HEK293 (cell line): ENCODE measurements around the gene VPS9D1.

Experiments used
- BCL11A ChIP-seq: fragments of 450-650 bp; formaldehyde crosslinking; IDR thresholded peaks from 2 replicates; pipeline ENCODE4 v1.5.1; 2016; ENCODE audit warnings: low read depth, missing biosample characterization, missing genetic modification characterization
- EGR2 ChIP-seq: fragments of 450-650 bp; formaldehyde crosslinking; IDR thresholded peaks from 2 replicates; pipeline ENCODE4 v1.5.1; 2016; ENCODE audit warnings: low read depth, missing biosample characterization, missing genetic modification characterization
- GLIS2 ChIP-seq: fragments of 450-650 bp; formaldehyde crosslinking; IDR thresholded peaks from 2 replicates; pipeline ENCODE4 v1.5.1; 2016; ENCODE audit warnings: missing biosample characterization, missing genetic modification characterization
- HIC1 ChIP-seq: fragments of 450-650 bp; formaldehyde crosslinking; IDR thresholded peaks from 2 replicates; pipeline ENCODE4 v1.5.1; 2016; ENCODE audit warnings: missing biosample characterization, missing genetic modification characterization
- KLF1 ChIP-seq: fragments of 450-650 bp; formaldehyde crosslinking; IDR thresholded peaks from 2 replicates; pipeline ENCODE4 v1.5.1; 2016; ENCODE audit warnings: missing biosample characterization, missing genetic modification characterization
- MYNN ChIP-seq: fragments of 450-650 bp; formaldehyde crosslinking; IDR thresholded peaks from 2 replicates; pipeline ENCODE4 v1.5.1; 2016; ENCODE audit warnings: missing biosample characterization, missing genetic modification characterization, borderline replicate concordance
- PRDM1 ChIP-seq: fragments of 450-650 bp; formaldehyde crosslinking; IDR thresholded peaks from 2 replicates; pipeline ENCODE4; 2016; ENCODE audit warnings: missing biosample characterization, missing genetic modification characterization
- SP7 ChIP-seq: fragments of 450-650 bp; formaldehyde crosslinking; IDR thresholded peaks from 2 replicates; pipeline ENCODE4 v1.5.1; 2016; ENCODE audit warnings: missing biosample characterization, missing genetic modification characterization
- ZBTB1 ChIP-seq: fragments of 450-650 bp; formaldehyde crosslinking; IDR thresholded peaks from 2 replicates; pipeline ENCODE4 v1.5.1; 2016; ENCODE audit warnings: missing biosample characterization, missing genetic modification characterization
- ZBTB20 ChIP-seq: fragments of 450-650 bp; formaldehyde crosslinking; IDR thresholded peaks from 2 replicates; pipeline ENCODE4 v1.5.1; 2016; ENCODE audit warnings: missing biosample characterization, missing genetic modification characterization
- ZBTB21 ChIP-seq: fragments of 450-650 bp; formaldehyde crosslinking; IDR thresholded peaks from 2 replicates; pipeline ENCODE4 v1.5.1; 2017; ENCODE audit warnings: missing biosample characterization, missing genetic modification characterization
- ZBTB26 ChIP-seq: fragments of 450-650 bp; formaldehyde crosslinking; optimal IDR thresholded peaks from 2 replicates; pipeline ENCODE3; 2016; ENCODE audit warnings: missing biosample characterization, mild to moderate bottlenecking, missing genetic modification characterization
- ZBTB8A ChIP-seq: fragments of 450-650 bp; formaldehyde crosslinking; IDR thresholded peaks from 2 replicates; pipeline ENCODE4 v1.5.1; 2016; ENCODE audit warnings: missing biosample characterization, missing genetic modification characterization
- ZFP69B ChIP-seq: fragments of 450-650 bp; formaldehyde crosslinking; IDR thresholded peaks from 2 replicates; pipeline ENCODE4 v1.5.1; 2016; ENCODE audit warnings: missing biosample characterization, missing genetic modification characterization
- ZIC2 ChIP-seq: fragments of 450-650 bp; formaldehyde crosslinking; IDR thresholded peaks from 2 replicates; pipeline ENCODE4 v1.5.1; 2016; ENCODE audit warnings: missing biosample characterization, missing genetic modification characterization
- ZNF146 ChIP-seq: fragments of 450-650 bp; formaldehyde crosslinking; IDR thresholded peaks from 2 replicates; pipeline ENCODE4 v1.5.1; 2016; ENCODE audit warnings: missing biosample characterization, missing genetic modification characterization
- ZNF175 ChIP-seq: fragments of 450-650 bp; formaldehyde crosslinking; IDR thresholded peaks from 2 replicates; pipeline ENCODE4 v1.5.1; 2016; ENCODE audit warnings: missing biosample characterization, missing genetic modification characterization
- ZNF19 ChIP-seq: fragments of 450-650 bp; formaldehyde crosslinking; IDR thresholded peaks from 2 replicates; pipeline ENCODE4; 2016; ENCODE audit warnings: missing biosample characterization, missing genetic modification characterization, low read depth
- ZNF221 ChIP-seq: fragments of 450-650 bp; formaldehyde crosslinking; IDR thresholded peaks from 2 replicates; pipeline ENCODE4 v1.5.1; 2017; ENCODE audit warnings: missing biosample characterization, missing genetic modification characterization, borderline replicate concordance
- ZNF23 ChIP-seq: fragments of 450-650 bp; formaldehyde crosslinking; IDR thresholded peaks from 2 replicates; pipeline ENCODE4 v1.5.1; 2016; ENCODE audit warnings: missing biosample characterization, missing genetic modification characterization, borderline replicate concordance
- ZNF248 ChIP-seq: fragments of 450-650 bp; formaldehyde crosslinking; IDR thresholded peaks from 2 replicates; pipeline ENCODE4 v1.5.1; 2017; ENCODE audit warnings: missing biosample characterization, missing genetic modification characterization
- ZNF501 ChIP-seq: fragments of 450-650 bp; formaldehyde crosslinking; IDR thresholded peaks from 2 replicates; pipeline ENCODE4 v1.5.1; 2016; ENCODE audit warnings: missing biosample characterization, missing genetic modification characterization
- ZNF747 ChIP-seq: fragments of 450-650 bp; formaldehyde crosslinking; IDR thresholded peaks from 2 replicates; pipeline ENCODE4 v1.5.1; 2016; ENCODE audit warnings: missing biosample characterization, missing genetic modification characterization
- ZNF830 ChIP-seq: fragments of 450-650 bp; IDR thresholded peaks from 2 replicates; pipeline ENCODE4 v1.5.0; 2018; ENCODE audit warnings: missing biosample characterization, missing genetic modification characterization, low read depth, mild to moderate bottlenecking, moderate library complexity
- ZNF837 ChIP-seq: fragments of 450-650 bp; formaldehyde crosslinking; IDR thresholded peaks from 2 replicates; pipeline ENCODE4 v1.5.1; 2016; ENCODE audit warnings: missing biosample characterization, missing genetic modification characterization
- ZSCAN30 ChIP-seq: fragments of 450-650 bp; IDR thresholded peaks from 2 replicates; pipeline ENCODE4 v1.5.1; 2018; ENCODE audit warnings: missing biosample characterization, mild to moderate bottlenecking, missing genetic modification characterization, moderate library complexity
- TF ChIP-seq, protein P1 (sequence below): fragments of 450-650 bp; formaldehyde crosslinking; IDR thresholded peaks from 2 replicates; pipeline ENCODE4 v1.5.1; 2016; ENCODE audit warnings: missing biosample characterization, missing genetic modification characterization
- TF ChIP-seq, protein P2 (sequence below): fragments of 450-650 bp; IDR thresholded peaks from 2 replicates; pipeline ENCODE4 v1.5.1; 2018; ENCODE audit warnings: missing biosample characterization, mild to moderate bottlenecking, missing genetic modification characterization
- TF ChIP-seq, protein P3 (sequence below): fragments of 450-650 bp; formaldehyde crosslinking; IDR thresholded peaks from 2 replicates; pipeline ENCODE4 v1.5.1; 2016; ENCODE audit warnings: missing biosample characterization, missing genetic modification characterization

VPS9D1 gene

GRCh38 chr16:89700649-89701424 lies 19.9 kb downstream of the VPS9D1 start (continued):
- TF ChIP-seq, protein P1, sequence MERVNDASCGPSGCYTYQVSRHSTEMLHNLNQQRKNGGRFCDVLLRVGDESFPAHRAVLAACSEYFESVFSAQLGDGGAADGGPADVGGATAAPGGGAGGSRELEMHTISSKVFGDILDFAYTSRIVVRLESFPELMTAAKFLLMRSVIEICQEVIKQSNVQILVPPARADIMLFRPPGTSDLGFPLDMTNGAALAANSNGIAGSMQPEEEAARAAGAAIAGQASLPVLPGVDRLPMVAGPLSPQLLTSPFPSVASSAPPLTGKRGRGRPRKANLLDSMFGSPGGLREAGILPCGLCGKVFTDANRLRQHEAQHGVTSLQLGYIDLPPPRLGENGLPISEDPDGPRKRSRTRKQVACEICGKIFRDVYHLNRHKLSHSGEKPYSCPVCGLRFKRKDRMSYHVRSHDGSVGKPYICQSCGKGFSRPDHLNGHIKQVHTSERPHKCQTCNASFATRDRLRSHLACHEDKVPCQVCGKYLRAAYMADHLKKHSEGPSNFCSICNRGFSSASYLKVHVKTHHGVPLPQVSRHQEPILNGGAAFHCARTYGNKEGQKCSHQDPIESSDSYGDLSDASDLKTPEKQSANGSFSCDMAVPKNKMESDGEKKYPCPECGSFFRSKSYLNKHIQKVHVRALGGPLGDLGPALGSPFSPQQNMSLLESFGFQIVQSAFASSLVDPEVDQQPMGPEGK (tag by site-specific recombination): peak; percentile 75
- TF ChIP-seq EGR2 (tag by site-specific recombination): peak; percentile 3; the same call in 1 of the 2 replicates
- TF ChIP-seq ZNF837 (tag by site-specific recombination): peak; percentile 6; the same call in 1 of the 2 replicates
- TF ChIP-seq ZNF747 (tag by site-specific recombination): 0 out of 2 replicates have a peak, but pooled peaks have one; percentile 12
- TF ChIP-seq, protein P2, sequence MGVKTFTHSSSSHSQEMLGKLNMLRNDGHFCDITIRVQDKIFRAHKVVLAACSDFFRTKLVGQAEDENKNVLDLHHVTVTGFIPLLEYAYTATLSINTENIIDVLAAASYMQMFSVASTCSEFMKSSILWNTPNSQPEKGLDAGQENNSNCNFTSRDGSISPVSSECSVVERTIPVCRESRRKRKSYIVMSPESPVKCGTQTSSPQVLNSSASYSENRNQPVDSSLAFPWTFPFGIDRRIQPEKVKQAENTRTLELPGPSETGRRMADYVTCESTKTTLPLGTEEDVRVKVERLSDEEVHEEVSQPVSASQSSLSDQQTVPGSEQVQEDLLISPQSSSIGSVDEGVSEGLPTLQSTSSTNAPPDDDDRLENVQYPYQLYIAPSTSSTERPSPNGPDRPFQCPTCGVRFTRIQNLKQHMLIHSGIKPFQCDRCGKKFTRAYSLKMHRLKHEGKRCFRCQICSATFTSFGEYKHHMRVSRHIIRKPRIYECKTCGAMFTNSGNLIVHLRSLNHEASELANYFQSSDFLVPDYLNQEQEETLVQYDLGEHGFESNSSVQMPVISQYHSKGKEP (tag by site-specific recombination): 0 out of 2 replicates have a peak, but pooled peaks have one; percentile 31
- TF ChIP-seq HIC1 (tag by site-specific recombination): peak; percentile 47; the same call in 1 of the 2 replicates
- TF ChIP-seq ZNF23 (tag by site-specific recombination): no peak
- TF ChIP-seq ZSCAN30 (tag by site-specific recombination): peak; percentile 21; the same call in 1 of the 2 replicates
- peak; percentile 45; the same call in 1 of the 2 replicates for TF ChIP-seq ZBTB20 (tag by site-specific recombination)
- TF ChIP-seq ZNF248 (tag by site-specific recombination): no peak
- TF ChIP-seq, protein P3, sequence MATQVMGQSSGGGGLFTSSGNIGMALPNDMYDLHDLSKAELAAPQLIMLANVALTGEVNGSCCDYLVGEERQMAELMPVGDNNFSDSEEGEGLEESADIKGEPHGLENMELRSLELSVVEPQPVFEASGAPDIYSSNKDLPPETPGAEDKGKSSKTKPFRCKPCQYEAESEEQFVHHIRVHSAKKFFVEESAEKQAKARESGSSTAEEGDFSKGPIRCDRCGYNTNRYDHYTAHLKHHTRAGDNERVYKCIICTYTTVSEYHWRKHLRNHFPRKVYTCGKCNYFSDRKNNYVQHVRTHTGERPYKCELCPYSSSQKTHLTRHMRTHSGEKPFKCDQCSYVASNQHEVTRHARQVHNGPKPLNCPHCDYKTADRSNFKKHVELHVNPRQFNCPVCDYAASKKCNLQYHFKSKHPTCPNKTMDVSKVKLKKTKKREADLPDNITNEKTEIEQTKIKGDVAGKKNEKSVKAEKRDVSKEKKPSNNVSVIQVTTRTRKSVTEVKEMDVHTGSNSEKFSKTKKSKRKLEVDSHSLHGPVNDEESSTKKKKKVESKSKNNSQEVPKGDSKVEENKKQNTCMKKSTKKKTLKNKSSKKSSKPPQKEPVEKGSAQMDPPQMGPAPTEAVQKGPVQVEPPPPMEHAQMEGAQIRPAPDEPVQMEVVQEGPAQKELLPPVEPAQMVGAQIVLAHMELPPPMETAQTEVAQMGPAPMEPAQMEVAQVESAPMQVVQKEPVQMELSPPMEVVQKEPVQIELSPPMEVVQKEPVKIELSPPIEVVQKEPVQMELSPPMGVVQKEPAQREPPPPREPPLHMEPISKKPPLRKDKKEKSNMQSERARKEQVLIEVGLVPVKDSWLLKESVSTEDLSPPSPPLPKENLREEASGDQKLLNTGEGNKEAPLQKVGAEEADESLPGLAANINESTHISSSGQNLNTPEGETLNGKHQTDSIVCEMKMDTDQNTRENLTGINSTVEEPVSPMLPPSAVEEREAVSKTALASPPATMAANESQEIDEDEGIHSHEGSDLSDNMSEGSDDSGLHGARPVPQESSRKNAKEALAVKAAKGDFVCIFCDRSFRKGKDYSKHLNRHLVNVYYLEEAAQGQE (tag by site-specific recombination): no peak
- TF ChIP-seq ZNF501 (tag by site-specific recombination): no peak
- TF ChIP-seq KLF1 (tag by site-specific recombination): peak; percentile 40; the same call in 1 of the 2 replicates
- peak; percentile 69 for TF ChIP-seq GLIS2 (tag by site-specific recombination)
- no peak for TF ChIP-seq ZNF146 (tag by site-specific recombination)
- TF ChIP-seq SP7 (tag by site-specific recombination): no peak
- TF ChIP-seq ZBTB26: peak; percentile 77
- no peak for TF ChIP-seq ZNF175
- peak; percentile 7; the same call in 1 of the 2 replicates for TF ChIP-seq ZBTB8A (tag by site-specific recombination)
- TF ChIP-seq ZBTB1 (tag by site-specific recombination): 0 out of 2 replicates have a peak, but pooled peaks have one; percentile 32
- TF ChIP-seq BCL11A (tag by site-specific recombination): 0 out of 2 replicates have a peak, but pooled peaks have one; percentile 2
- peak; percentile 16; the same call in 1 of the 2 replicates for TF ChIP-seq ZFP69B (tag by site-specific recombination)
- no peak for TF ChIP-seq PRDM1 (tag by site-specific recombination)
- no peak for TF ChIP-seq ZBTB21 (tag by site-specific recombination)
- TF ChIP-seq ZNF830: no peak
- TF ChIP-seq ZIC2 (tag by site-specific recombination): peak; percentile 28; the same call in 1 of the 2 replicates
- TF ChIP-seq ZNF221 (tag by site-specific recombination): no peak
- no peak for TF ChIP-seq MYNN
- TF ChIP-seq ZNF19 (tag by site-specific recombination): no peak
